Lung (tissue), 5 donors: ENCODE data around the gene TAF1D. TPM values are rescaled to one million over a fixed set of nuclear protein-coding genes. Genes with fewer than 3 reads are reported as not detected.

Experiments
- polyA plus RNA-seq, 2 donors: library from polyadenylated mRNA; stranded (reverse); fragments of 200-250 nt; gene quantifications; one replicate each; pipeline ENCODE4 v1.2.1, GENCODE V29; 2013
- small RNA-seq: library from RNA; depleted of rRNA; stranded (forward); fragments of <200 nt; gene quantifications from one replicate; pipeline ENCODE3, GENCODE V24; 2014; ENCODE audit warnings: low replicate concordance
- total RNA-seq, 2 donors: library from RNA; depleted of rRNA in 1 of 2; stranded (reverse); fragments of >200 nt in 1 of 2; gene quantifications; one replicate each; pipeline ENCODE4 v1.2.1, GENCODE V29; 2014 to 2021
- donor health status: Bipolar disorder and iron deficiency.
- donor health status: healthy.
- donor health status: DM: yes; HTN: yes; CAD: no.

TAF1D gene
- total and polyA plus RNA-seq, 4 donors = 58.1 to 315 (median 148) TPM

Small RNA genes lying within 50 kb of the gene (small RNA-seq; reads per million reads assigned to genes)
- gene RF00019 (not detected), gene RF00493 (44.9 reads per million, percentile 97 among the genes with 10 or more reads in this experiment), gene SCARNA9 (not detected), gene SNORA1 (not detected), gene SNORA18 (not detected), gene SNORA25 (not detected), gene SNORA32 (not detected), gene SNORA40 (not detected), gene SNORA8 (not detected), gene SNORD5 (not detected), gene SNORD6 (662 reads per million, percentile 99 among the genes with 10 or more reads in this experiment)

Other genes starting within 250 kb of the TAF1D start
- 10 to 100 TPM; 27.0 to 45.2 TPM for gene SMCO4, start 198.1 kb downstream of the TAF1D start, total RNA-seq
- gene SMCO4, start 198.1 kb downstream of the TAF1D start, polyA plus RNA-seq = 100 to 1,000 TPM in 1 of 2 donors, 10 to 100 TPM in 1; 41.9 to 132 TPM
- 10 to 100 TPM in 1 of 2 donors, 1 to 10 TPM in 1; 7.5 to 31.5 TPM for gene CEP295, start 79.8 kb downstream of the TAF1D start, total RNA-seq
- 1 to 10 TPM; 3.5 to 8.5 TPM for gene CEP295, start 79.8 kb downstream of the TAF1D start, polyA plus RNA-seq
- gene C11orf54, start 177 bp upstream of the TAF1D start, total RNA-seq = 10 to 100 TPM; 20.4 to 66.1 TPM
- 10 to 100 TPM; 20.8 to 23.3 TPM for gene C11orf54, start 177 bp upstream of the TAF1D start, polyA plus RNA-seq
- gene MED17, start 42.8 kb upstream of the TAF1D start, total RNA-seq = 10 to 100 TPM; 27.8 to 56.8 TPM
- gene MED17, start 42.8 kb upstream of the TAF1D start, polyA plus RNA-seq = 10 to 100 TPM in 1 of 2 donors, 1 to 10 TPM in 1; 9.2 to 13.0 TPM
- gene VSTM5, start 109.1 kb upstream of the TAF1D start, total RNA-seq = under 1 TPM; 0.37 to 0.58 TPM
- gene VSTM5, start 109.1 kb upstream of the TAF1D start, polyA plus RNA-seq = under 1 TPM; 0.08 to 0.13 TPM